PC-3 (cell line): Measurements from ENCODE around the gene DLG5.

ENCODE experiments used
- CTCF ChIP-seq: fragments of 300-600 bp; sonication (generic); conservative IDR thresholded peaks from 2 replicates; pipeline ENCODE4 v1.5.1; 2017; ENCODE audit warnings: antibody characterized with exemption, low read depth, mild to moderate bottlenecking, low read length
- EZH2 ChIP-seq: fragments of 300-600 bp; sonication (generic); IDR thresholded peaks from one replicate; pipeline ENCODE4 v1.6.1; 2017; ENCODE audit warnings: antibody characterized with exemption, mild to moderate bottlenecking, low read length; ENCODE audit not compliant: unreplicated experiment

- peak; percentile 13; the same call in 1 of the 2 replicates for TF ChIP-seq CTCF
- TF ChIP-seq EZH2: no peak
Measured at GRCh38 chr10:77836299-77836820, 90.2 kb downstream of the DLG5 start.
